HepG2 (cell line): ENCODE data around the gene MCC. TPM values are rescaled to one million over a fixed set of nuclear protein-coding genes. Genes with fewer than 3 reads are reported as not detected.

Experiments used
- ATM ChIP-seq: fragments of 450-650 bp; IDR thresholded peaks from 2 replicates; pipeline ENCODE4 v1.7.1; 2017; ENCODE audit warnings: mild to moderate bottlenecking, borderline replicate concordance
- GPN1 ChIP-seq: sonication (generic); formaldehyde crosslinking; IDR thresholded peaks from 2 replicates; pipeline ENCODE4 v1.5.1; 2020; ENCODE audit warnings: missing genetic modification reagents, borderline replicate concordance
- MED13 ChIP-seq: sonication (generic); formaldehyde crosslinking; IDR thresholded peaks from 2 replicates; pipeline ENCODE4 v1.5.0; 2020; ENCODE audit warnings: missing genetic modification reagents
- MEF2D ChIP-seq: sonication (generic); formaldehyde crosslinking; IDR thresholded peaks from 2 replicates; pipeline ENCODE4 v1.5.1; 2020; ENCODE audit warnings: mild to moderate bottlenecking, missing genetic modification reagents
- NCOR1 ChIP-seq: fragments of 200-600 bp; sonication (generic); IDR thresholded peaks from 2 replicates; pipeline ENCODE4 v1.7.0; 2017; ENCODE audit warnings: antibody characterized with exemption, low read length, borderline replicate concordance
- NRL ChIP-seq: sonication (generic); formaldehyde crosslinking; IDR thresholded peaks from 2 replicates; pipeline ENCODE4 v1.5.0; 2020; ENCODE audit warnings: missing genetic modification reagents, mild to moderate bottlenecking, moderate library complexity, borderline replicate concordance
- PAF1 ChIP-seq: IDR thresholded peaks from 2 replicates; pipeline ENCODE4 v1.6.1; 2016; ENCODE audit warnings: missing genetic modification reagents, missing compliant biosample characterization
- POLR2G ChIP-seq: fragments of 200-400 bp; formaldehyde crosslinking; IDR thresholded peaks from 2 replicates; pipeline ENCODE4 v1.6.1; 2018; ENCODE audit warnings: mild to moderate bottlenecking, low read depth, low read length, moderate library complexity
- PTBP1 ChIP-seq: fragments of 200-400 bp; formaldehyde crosslinking; IDR thresholded peaks from 2 replicates; pipeline ENCODE4 v1.6.1; 2018; ENCODE audit warnings: low read length, low read depth; ENCODE audit not compliant: poor library complexity, severe bottlenecking
- REPIN1 ChIP-seq: sonication (generic); formaldehyde crosslinking; IDR thresholded peaks from 2 replicates; pipeline ENCODE4 v1.8.0; 2022; ENCODE audit warnings: missing genetic modification reagents, low read depth, mild to moderate bottlenecking, borderline replicate concordance
- SNRNP70 ChIP-seq: fragments of 200-400 bp; formaldehyde crosslinking; IDR thresholded peaks from 2 replicates; pipeline ENCODE4 v1.6.1; 2017; ENCODE audit warnings: mild to moderate bottlenecking, low read depth, low read length, moderate library complexity
- ZBTB20 ChIP-seq: sonication (generic); formaldehyde crosslinking; IDR thresholded peaks from 2 replicates; pipeline ENCODE4 v1.8.1; 2023; ENCODE audit warnings: missing genetic modification reagents, low read depth, mild to moderate bottlenecking, borderline replicate concordance
- ZKSCAN5 ChIP-seq: sonication (generic); formaldehyde crosslinking; IDR thresholded peaks from 2 replicates; pipeline ENCODE4 v1.5.1; 2020; ENCODE audit warnings: mild to moderate bottlenecking, missing genetic modification reagents
- ZNF10 ChIP-seq: sonication (generic); formaldehyde crosslinking; IDR thresholded peaks from 2 replicates; pipeline ENCODE4 v1.4.0; 2020; ENCODE audit warnings: mild to moderate bottlenecking, low read depth, missing genetic modification reagents, borderline replicate concordance
- ZNF138 ChIP-seq: sonication (generic); formaldehyde crosslinking; IDR thresholded peaks from 2 replicates; pipeline ENCODE4 v1.5.0; 2020; ENCODE audit warnings: mild to moderate bottlenecking, low read depth, missing genetic modification reagents
- ZNF354B ChIP-seq: sonication (generic); formaldehyde crosslinking; IDR thresholded peaks from 2 replicates; pipeline ENCODE4 v1.8.0; 2022; ENCODE audit warnings: mild to moderate bottlenecking, missing genetic modification reagents
- ZNF431 ChIP-seq: sonication (generic); formaldehyde crosslinking; IDR thresholded peaks from 2 replicates; pipeline ENCODE4 v1.9.0; 2022; ENCODE audit warnings: missing genetic modification reagents, low read depth, mild to moderate bottlenecking, borderline replicate concordance
- ZNF530 ChIP-seq: sonication (generic); formaldehyde crosslinking; IDR thresholded peaks from 2 replicates; pipeline ENCODE4 v1.5.0; 2020; ENCODE audit warnings: low read depth, mild to moderate bottlenecking, missing genetic modification reagents
- ZNF597 ChIP-seq: sonication (generic); formaldehyde crosslinking; IDR thresholded peaks from 2 replicates; pipeline ENCODE4 v1.5.0; 2020; ENCODE audit warnings: missing genetic modification reagents
- ZNF770 ChIP-seq: sonication (generic); formaldehyde crosslinking; IDR thresholded peaks from 2 replicates; pipeline ENCODE4 v1.5.0; 2020; ENCODE audit warnings: mild to moderate bottlenecking, missing genetic modification reagents
- ZNF781 ChIP-seq: sonication (generic); formaldehyde crosslinking; IDR thresholded peaks from 2 replicates; pipeline ENCODE4 v1.5.1; 2020; ENCODE audit warnings: borderline replicate concordance, mild to moderate bottlenecking, missing genetic modification reagents; ENCODE audit errors: not compliant biosample characterization
- ZNF883 ChIP-seq: sonication (generic); formaldehyde crosslinking; IDR thresholded peaks from 2 replicates; pipeline ENCODE4 v1.5.1; 2020; ENCODE audit warnings: mild to moderate bottlenecking, missing genetic modification reagents; ENCODE audit errors: not compliant biosample characterization
- polyA plus RNA-seq, 8 experiments: library from polyadenylated mRNA; depleted of rRNA in 3 of 8; stranded (reverse) in 7 of 8; unstranded in 1 of 8; fragments of >200 nt; fragmentation: Illumina TruSeq in 4 of 8; extraction: Trizol in 4 of 8; gene quantifications; 2 replicates each; pipeline versions ENCODE4 v1.2.1 to v1.2.3, GENCODE V29; 2011 to 2016; ENCODE audit warnings: low read depth in 4 of 8, missing spikeins in 1 of 8, mixed read lengths in 1 of 8; ENCODE audit not compliant: insufficient read depth in 1 of 8
- total RNA-seq, 5 experiments: library from RNA; depleted of rRNA; stranded (reverse); fragments of >200 nt; fragmentation: Illumina TruSeq; extraction: Trizol; gene quantifications; 2 replicates each; pipeline ENCODE4 v1.2.3, GENCODE V29; 2016; ENCODE audit warnings: low read depth in 1 of 5
- TF ChIP-seq, protein P1 (sequence below): sonication (generic); formaldehyde crosslinking; IDR thresholded peaks from 2 replicates; pipeline ENCODE4 v1.8.0; 2022; ENCODE audit warnings: missing genetic modification reagents, mild to moderate bottlenecking, moderate library complexity, borderline replicate concordance
- TF ChIP-seq, protein P2 (sequence below): sonication (generic); formaldehyde crosslinking; IDR thresholded peaks from 2 replicates; pipeline ENCODE4 v1.4.0; 2020; ENCODE audit warnings: mild to moderate bottlenecking, missing genetic modification reagents

Gene MCC
- total and polyA plus RNA-seq, 2 of the 13 experiments (the other 11 are each of a cell fraction or from before 2014, with no cell fraction given) = 0.55 to 2.4 TPM

DNA sequence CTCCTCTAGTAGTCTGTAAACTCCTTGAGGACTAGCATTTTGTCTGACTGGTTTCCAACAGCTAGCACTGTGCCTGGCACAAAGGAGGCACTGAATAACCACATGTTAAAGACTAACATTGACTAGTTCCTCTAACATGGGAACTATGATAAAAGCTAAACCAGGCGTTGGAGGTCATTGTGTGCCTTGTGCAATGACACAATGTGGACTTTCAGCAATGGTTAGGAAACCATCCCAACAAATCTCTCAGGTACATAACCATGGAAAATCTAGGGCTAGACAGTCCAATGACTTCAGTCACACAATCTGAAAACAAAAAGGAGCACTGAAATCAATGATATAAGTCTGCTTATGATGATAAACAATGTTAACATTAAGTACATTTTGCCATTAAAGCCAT, 311.0 kb downstream of the MCC start (continued):
- TF ChIP-seq, protein P1, sequence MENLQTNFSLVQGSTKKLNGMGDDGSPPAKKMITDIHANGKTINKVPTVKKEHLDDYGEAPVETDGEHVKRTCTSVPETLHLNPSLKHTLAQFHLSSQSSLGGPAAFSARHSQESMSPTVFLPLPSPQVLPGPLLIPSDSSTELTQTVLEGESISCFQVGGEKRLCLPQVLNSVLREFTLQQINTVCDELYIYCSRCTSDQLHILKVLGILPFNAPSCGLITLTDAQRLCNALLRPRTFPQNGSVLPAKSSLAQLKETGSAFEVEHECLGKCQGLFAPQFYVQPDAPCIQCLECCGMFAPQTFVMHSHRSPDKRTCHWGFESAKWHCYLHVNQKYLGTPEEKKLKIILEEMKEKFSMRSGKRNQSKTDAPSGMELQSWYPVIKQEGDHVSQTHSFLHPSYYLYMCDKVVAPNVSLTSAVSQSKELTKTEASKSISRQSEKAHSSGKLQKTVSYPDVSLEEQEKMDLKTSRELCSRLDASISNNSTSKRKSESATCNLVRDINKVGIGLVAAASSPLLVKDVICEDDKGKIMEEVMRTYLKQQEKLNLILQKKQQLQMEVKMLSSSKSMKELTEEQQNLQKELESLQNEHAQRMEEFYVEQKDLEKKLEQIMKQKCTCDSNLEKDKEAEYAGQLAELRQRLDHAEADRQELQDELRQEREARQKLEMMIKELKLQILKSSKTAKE = no peak
- TF ChIP-seq ZNF354B (CRISPR knock-in tag) (no peak), ZBTB20 (no peak), PTBP1 (no peak), ZNF530 (no peak), REPIN1 (CRISPR knock-in tag) (no peak), ZKSCAN5 (CRISPR knock-in tag) (no peak), ZNF770 (CRISPR knock-in tag) (no peak), ZNF431 (no peak), MED13 (CRISPR knock-in tag) (no peak), PAF1 (CRISPR knock-in tag) (no peak), ZNF781 (no peak), ZNF10 (CRISPR knock-in tag) (no peak), NRL (CRISPR knock-in tag) (no peak), ATM (no peak), GPN1 (CRISPR knock-in tag) (no peak), POLR2G (no peak), MEF2D (CRISPR knock-in tag) (no peak), ZNF597 (CRISPR knock-in tag) (no peak), SNRNP70 (no peak), NCOR1 (0 out of 2 replicates have a peak, but pooled peaks have one; percentile 47), ZNF138 (CRISPR knock-in tag) (no peak), ZNF883 (CRISPR knock-in tag) (no peak)
- TF ChIP-seq, protein P2, sequence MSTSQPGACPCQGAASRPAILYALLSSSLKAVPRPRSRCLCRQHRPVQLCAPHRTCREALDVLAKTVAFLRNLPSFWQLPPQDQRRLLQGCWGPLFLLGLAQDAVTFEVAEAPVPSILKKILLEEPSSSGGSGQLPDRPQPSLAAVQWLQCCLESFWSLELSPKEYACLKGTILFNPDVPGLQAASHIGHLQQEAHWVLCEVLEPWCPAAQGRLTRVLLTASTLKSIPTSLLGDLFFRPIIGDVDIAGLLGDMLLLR (CRISPR knock-in tag) = no peak
